NCI-H1930 (cell line): ENCODE measurements around the gene APOA5.
"Not testable (repeated sequence)": the region's sequence is repeated elsewhere in the genome, so short reads cannot be mapped to it uniquely, and the experiment has no call there.

Source experiments
- DNase-seq, 2 experiments: peaks; one replicate each; lab custom pipeline; 2025; lab: John Stamatoyannopoulos, UW

Gene APOA5, protein sequence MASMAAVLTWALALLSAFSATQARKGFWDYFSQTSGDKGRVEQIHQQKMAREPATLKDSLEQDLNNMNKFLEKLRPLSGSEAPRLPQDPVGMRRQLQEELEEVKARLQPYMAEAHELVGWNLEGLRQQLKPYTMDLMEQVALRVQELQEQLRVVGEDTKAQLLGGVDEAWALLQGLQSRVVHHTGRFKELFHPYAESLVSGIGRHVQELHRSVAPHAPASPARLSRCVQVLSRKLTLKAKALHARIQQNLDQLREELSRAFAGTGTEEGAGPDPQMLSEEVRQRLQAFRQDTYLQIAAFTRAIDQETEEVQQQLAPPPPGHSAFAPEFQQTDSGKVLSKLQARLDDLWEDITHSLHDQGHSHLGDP

DNA sequence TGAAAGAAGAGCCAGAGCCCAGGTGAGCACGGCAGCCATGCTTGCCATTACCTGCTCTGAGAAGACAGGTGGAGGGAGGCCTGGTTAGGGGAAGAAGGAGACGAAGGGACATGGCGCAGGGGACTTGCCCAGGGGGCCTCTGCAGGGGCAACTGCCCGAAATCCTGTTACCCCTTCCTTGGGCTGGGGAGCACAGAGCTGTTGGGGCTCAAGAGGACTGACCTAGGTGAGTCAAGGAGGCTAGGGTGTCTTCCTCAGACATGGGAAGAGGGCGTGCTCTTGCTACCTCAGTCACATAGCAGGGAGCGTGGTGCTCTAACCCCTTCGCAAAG, at the start of gene APOA5:
TSS of gene APOA5 (minus strand) at position 67 of the 331 bp plus-strand sequence. CDS start at position 48, 19 bp downstream.
- DNase-seq, result no peak

DNA sequence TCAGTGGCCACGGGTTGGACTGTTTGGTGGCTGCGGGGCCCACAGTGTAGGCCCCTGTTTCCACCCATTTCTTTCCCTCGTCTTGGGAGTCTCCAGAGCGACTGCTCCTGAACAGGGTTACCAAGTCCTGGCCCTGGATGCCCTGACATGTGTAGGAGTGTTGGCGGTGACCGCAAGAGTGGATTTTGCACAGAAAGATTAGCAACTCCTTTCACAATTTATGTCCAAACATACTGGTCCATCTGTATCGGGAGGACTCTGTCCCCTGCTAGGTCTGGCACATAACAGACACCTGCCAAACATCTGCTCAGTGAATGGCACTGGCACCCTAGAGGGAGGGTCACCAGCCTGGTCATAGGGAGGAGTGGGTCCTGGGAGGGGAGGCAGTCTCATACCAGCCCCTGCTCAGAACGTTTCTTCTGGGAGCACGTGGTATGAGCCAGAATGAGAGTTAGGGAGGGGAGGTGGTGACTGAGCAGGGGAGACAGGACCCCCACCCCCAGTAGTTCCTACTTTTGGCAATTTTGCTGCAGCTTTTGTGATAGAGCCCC, 49.1 kb upstream of the APOA5 start:
- no peak for DNase-seq

DNA sequence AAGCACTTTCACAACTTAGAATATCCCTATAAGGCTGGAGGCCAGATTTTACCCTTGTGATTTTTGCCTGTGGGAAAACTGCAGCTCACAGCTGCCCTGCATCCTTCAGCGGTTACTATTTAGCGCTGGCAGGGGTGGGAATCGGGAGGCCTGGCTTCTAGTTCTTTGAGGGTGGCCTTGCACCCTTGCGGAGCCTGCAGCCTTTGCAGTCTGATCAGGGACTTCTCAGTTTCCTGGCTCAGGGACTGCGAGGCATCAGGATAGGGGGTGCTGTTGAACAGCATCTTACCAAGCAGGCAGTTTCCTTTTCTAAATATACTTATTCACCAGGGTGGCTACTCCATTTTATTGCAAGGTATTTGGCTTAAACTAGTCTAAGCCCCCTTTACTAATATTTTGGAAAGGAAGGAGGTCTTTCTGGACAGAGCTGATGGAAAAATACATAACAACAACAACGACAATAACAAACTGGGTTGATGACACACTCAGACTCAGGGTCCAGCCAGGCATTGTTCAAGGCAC, 48.6 kb upstream of the APOA5 start:
- no peak for DNase-seq

DNA sequence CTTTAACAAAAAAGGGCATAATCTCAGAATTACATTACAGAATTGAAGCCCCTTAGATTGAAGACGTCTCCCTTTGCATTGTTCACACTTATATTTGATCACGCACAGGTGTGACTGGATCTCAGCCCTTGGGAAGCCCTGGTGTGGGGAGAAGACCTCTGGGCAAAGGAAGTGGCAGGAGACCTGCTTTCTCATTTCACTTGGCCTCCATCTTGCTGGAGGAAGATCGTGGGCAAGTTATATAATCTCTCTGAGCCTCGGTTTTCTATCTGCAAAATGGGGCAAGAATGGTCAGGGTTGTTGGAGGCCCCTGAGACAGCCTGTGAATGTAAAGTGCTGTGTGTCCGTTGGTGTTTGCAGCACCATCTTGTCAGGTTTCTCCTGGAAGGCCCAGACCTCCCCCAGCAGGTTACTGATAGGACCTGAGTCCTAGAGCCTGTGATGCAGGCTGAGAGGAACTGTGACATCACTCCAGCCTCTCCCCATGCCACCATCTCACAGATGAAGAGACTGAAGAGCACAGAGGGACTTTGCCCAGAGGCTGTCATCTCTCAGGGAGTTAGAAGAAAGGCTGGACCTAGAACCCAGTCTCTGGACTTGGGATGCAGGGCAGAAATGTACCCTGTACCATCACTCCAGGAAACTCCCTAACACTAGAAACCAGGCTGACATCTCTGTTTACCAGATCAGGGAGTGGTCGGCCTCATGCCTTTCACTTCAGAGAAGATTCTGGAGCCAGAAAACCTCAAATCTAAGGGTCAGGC, 46.8 kb upstream of the APOA5 start:
- no peak for DNase-seq

DNA sequence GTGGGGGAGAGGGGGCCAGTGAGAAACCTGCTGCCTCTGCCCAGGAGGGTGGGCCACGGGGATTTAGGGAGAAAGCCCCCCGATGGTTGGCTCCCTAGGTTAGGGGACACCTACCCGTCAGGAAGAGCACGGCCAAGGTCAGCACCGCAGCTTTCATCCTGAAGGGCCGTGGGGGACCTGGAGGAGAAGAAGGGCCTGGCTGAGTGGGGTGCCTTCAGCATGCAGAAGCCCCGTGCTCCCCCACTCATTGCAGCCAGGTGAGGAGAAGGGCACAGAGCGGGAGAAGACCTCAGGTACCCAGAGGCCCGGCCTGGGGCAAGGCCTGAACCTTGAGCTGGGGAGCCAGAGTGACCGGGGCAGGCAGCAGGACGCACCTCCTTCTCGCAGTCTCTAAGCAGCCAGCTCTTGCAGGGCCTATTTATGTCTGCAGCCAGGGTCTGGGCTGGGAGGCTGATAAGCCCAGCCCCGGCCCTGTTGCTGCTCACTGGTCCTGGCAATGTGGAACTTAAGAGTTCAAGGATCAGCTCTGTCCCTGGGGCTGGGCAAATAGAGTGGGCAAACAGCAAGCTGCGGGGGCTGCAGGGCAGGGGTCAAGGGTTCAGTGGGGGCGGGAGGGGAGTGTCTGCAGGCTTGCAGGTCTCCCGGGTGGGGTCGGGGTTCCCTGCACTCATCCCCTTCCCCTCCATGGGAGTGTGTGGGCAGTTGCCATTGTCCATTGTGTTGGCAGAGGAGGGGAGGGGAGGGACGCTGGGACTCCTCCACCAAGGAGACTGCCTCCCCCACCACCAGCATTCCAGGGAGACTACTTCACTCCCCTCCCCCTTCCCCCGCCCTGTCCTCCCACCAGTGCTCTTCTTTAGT, 45.8 kb upstream of the APOA5 start, which contains the start of gene APOA1:
TSS of gene APOA1 (minus strand) at position 392 of the 861 bp plus-strand sequence. CDS start at position 157, 235 bp downstream.
- no peak for DNase-seq

DNA sequence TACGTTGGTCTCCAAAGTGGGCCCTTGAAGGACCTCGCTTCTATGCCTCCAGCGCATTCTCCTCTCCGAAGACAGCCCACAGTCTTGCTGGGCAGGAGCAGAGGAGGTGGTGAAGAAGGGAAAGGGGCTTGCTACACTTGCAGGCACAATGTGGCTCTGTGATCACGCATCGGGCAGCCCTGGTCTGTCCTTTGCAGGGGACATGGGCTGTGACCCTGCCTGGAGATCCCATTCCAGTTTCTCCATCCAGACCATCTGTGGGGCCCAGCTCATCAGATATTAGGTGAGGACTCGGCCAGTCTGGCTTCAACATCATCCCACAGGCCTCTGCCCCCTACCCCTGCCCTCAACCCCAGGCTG, 44.9 kb upstream of the APOA5 start:
- no peak for DNase-seq

DNA sequence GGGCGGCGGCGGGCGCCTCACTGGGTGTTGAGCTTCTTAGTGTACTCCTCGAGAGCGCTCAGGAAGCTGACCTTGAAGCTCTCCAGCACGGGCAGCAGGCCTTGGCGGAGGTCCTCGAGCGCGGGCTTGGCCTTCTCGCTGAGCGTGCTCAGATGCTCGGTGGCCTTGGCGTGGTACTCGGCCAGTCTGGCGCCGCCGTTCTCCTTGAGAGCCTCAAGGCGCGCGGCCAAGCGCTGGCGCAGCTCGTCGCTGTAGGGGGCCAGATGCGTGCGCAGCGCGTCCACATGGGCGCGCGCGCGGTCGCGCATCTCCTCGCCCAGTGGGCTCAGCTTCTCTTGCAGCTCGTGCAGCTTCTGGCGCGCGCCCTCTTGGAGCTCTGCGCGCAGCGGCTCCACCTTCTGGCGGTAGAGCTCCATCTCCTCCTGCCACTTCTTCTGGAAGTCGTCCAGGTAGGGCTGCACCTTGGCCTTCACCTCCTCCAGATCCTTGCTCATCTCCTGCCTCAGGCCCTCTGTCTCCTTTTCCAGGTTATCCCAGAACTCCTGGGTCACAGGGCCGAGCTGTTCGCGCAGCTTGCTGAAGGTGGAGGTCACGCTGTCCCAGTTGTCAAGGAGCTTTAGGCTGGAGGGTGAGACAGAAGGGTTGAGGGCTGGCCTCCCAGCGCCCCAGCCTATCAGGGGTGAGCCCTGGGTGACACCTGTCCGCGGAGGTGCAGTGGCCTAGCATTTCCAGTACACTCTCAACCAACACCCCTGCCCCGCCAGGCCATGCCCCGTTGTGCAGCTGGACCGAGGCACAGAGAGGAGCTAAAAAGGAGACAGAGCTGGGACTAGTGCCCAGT, 44.3 kb upstream of the APOA5 start:
- DNase-seq, result peak; percentile 85 to 89

DNA sequence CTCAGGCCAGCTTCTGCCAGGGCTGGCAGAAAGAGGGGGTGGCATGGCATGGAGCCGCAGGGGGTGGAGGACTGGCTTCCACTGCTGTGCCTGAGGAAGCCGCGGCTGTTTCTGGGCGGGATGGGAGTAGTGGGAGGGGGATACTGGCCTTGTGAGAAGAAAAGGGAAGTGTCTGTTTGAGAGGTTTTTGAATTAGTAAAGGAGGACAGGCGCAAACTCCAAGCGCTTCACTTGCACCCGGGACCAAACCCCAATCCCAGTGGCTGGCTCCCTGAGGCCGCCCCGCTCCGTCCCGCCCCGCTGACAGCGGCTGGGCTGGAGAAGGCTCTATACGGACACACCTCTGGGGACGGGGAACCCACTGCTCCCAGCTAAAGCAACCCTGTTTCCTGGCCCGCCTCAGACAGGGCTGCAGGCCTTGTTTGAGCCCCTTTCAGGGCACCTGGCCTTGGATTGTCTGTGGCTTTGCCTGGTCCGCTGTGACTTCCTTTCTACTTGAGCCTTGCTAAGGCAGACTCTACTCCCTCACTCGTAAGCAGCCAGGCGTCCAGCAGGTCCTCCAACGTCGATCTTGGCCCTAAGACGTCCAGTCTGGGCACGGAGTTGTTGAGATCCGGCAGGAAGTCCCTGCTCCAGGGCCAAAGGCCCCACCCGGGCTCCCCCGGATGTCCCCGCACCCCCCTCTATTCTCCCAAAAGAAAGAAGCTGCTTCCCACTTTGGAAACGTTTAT, 43.5 kb upstream of the APOA5 start:
- no peak for DNase-seq

DNA sequence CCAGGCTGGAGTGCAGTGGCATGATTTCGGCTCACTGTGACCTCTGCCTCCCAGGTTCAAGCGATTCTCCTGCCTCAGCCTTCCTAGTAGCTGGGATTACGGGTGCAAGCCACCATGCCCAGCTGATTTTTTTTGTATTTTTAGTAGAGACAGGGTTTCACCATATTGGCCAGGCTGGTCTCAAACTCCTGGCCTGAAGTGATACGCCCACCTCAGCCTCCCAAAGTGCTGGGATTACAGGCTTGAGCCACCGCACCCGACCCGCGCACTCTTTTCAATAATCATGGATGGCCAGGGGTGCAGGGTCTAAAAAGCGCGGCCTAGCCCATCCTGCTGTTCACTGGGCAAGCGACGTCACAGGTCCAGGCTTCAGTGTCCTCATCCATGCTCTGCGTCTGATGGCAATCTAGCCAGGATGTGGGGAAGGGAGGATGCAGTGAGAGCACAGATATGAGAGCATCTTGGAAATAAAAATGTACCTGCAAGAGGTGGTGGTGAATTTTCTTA, 42.9 kb upstream of the APOA5 start:
- DNase-seq, result not testable (repeated sequence)

DNA sequence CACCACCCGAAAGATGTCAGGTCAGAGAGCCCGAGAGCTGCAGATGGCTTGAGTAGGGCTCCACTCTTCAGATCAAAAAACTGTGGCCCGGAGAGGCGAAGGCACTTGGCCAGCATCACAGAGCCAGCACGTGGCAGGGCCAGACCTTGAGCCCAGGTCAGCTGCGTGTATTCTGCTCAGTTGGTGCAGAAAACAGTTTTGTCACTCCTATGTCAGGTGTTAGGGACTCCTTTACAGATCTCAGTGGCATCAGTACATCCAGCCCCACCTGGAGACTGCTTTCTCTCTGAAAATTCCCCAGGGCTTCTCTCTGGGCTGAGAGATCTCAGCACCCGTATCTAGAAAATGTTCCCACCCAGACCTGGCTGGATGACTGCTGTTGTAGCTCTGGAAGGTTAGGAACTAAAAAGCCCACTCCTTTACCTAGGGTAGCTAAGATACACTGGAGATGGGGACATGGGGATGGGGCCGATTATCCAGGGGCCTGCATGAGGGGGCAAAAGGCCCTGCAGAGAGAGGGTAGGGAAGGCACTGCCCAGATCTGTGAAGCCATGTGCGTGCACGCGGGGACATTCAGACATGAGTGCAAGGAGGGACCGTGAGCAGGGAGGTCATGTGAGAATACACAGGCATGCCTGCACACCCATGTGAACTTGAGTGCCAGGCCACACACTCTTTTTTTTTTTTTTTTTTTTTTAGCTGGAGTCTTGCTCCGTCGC, 42.3 kb upstream of the APOA5 start:
- no peak for DNase-seq

DNA sequence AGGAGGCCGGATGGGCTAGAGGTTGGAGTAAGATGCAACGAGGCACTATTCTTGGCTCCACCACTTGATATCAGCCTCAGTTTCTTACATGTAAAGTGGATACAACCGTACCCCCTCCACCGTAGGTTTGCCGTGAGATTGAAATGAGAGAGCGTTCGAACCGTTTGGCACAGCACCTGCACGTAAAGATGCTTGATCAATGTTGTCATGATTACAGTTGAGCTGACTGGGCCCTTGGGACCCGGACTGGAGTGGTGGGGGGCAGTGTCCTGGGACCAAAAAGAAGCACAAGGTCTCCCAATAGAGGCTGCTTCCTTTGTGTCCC, 41.8 kb upstream of the APOA5 start:
- no peak for DNase-seq

DNA sequence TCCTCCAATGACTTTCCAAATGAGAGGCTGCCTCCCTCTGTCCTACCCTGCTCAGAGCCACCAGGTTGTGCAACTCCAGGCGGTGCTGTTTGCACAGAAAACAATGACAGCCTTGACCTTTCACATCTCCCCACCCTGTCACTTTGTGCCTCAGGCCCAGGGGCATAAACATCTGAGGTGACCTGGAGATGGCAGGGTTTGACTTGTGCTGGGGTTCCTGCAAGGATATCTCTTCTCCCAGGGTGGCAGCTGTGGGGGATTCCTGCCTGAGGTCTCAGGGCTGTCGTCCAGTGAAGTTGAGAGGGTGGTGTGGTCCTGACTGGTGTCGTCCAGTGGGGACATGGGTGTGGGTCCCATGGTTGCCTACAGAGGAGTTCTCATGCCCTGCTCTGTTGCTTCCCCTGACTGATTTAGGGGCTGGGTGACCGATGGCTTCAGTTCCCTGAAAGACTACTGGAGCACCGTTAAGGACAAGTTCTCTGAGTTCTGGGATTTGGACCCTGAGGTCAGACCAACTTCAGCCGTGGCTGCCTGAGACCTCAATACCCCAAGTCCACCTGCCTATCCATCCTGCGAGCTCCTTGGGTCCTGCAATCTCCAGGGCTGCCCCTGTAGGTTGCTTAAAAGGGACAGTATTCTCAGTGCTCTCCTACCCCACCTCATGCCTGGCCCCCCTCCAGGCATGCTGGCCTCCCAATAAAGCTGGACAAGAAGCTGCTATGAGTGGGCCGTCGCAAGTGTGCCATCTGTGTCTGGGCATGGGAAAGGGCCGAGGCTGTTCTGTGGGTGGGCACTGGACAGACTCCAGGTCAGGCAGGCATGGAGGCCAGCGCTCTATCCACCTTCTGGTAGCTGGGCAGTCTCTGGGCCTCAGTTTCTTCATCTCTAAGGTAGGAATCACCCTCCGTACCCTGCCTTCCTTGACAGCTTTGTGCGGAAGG, 40.9 kb upstream of the APOA5 start:
- no peak for DNase-seq

DNA sequence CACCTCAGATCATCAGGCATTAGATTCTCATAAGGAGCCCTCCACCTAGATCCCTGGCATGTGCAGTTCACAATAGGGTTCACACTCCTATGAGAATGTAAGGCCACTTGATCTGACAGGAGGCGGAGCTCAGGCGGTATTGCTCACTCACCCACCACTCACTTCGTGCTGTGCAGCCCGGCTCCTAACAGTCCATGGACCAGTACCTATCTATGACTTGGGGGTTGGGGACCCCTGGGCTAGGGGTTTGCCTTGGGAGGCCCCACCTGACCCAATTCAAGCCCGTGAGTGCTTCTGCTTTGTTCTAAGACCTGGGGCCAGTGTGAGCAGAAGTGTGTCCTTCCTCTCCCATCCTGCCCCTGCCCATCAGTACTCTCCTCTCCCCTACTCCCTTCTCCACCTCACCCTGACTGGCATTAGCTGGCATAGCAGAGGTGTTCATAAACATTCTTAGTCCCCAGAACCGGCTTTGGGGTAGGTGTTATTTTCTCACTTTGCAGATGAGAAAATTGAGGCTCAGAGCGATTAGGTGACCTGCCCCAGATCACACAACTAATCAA, 40.2 kb upstream of the APOA5 start:
- DNase-seq, result no peak

DNA sequence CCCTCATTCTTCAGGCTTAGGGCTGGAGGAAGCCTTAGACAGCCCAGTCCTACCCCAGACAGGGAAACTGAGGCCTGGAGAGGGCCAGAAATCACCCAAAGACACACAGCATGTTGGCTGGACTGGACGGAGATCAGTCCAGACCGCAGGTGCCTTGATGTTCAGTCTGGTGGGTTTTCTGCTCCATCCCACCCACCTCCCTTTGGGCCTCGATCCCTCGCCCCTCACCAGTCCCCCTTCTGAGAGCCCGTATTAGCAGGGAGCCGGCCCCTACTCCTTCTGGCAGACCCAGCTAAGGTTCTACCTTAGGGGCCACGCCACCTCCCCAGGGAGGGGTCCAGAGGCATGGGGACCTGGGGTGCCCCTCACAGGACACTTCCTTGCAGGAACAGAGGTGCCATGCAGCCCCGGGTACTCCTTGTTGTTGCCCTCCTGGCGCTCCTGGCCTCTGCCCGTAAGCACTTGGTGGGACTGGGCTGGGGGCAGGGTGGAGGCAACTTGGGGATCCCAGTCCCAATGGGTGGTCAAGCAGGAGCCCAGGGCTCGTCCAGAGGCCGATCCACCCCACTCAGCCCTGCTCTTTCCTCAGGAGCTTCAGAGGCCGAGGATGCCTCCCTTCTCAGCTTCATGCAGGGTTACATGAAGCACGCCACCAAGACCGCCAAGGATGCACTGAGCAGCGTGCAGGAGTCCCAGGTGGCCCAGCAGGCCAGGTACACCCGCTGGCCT, 38.7 kb upstream of the APOA5 start:
- no peak for DNase-seq

DNA sequence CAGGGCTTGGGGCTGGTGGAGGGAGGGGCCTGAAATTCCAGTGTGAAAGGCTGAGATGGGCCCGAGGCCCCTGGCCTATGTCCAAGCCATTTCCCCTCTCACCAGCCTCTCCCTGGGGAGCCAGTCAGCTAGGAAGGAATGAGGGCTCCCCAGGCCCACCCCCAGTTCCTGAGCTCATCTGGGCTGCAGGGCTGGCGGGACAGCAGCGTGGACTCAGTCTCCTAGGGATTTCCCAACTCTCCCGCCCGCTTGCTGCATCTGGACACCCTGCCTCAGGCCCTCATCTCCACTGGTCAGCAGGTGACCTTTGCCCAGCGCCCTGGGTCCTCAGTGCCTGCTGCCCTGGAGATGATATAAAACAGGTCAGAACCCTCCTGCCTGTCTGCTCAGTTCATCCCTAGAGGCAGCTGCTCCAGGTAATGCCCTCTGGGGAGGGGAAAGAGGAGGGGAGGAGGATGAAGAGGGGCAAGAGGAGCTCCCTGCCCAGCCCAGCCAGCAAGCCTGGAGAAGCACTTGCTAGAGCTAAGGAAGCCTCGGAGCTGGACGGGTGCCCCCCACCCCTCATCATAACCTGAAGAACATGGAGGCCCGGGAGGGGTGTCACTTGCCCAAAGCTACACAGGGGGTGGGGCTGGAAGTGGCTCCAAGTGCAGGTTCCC, 38.0 kb upstream of the APOA5 start, which contains the start of gene APOC3:
TSS of gene APOC3 (plus strand) at position 383 of the 659 bp plus-strand sequence. CDS start 676 bp downstream, outside the sequence.
- no peak for DNase-seq

DNA sequence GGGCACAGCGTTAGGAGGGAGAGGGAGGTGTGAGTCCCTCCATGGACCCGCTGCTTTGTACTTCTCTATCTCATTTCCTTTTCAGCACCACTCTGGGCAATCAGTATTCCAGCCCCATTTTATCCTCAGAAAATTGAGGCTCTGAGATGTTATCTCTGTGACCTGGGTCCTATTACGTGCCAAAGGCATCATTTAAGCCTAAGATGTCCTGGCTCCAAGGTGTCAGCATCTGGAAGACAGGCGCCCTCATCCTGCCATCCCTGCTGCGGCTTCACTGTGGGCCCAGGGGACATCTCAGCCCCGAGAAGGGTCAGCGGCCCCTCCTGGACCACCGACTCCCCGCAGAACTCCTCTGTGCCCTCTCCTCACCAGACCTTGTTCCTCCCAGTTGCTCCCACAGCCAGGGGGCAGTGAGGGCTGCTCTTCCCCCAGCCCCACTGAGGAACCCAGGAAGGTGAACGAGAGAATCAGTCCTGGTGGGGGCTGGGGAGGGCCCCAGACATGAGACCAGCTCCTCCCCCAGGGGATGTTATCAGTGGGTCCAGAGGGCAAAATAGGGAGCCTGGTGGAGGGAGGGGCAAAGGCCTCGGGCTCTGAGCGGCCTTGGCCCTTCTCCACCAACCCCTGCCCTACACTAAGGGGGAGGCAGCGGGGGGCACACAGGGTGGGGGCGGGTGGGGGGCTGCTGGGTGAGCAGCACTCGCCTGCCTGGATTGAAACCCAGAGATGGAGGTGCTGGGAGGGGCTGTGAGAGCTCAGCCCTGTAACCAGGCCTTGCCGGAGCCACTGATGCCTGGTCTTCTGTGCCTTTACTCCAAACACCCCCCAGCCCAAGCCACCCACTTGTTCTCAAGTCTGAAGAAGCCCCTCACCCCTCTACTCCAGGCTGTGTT, 37.2 kb upstream of the APOA5 start:
- DNase-seq, result no peak
